ENCODE measurements around the gene SLC13A3.

The SLC13A3 gene

GRCh38 chr20:46649650-46649949, 1.7 kb downstream of the SLC13A3 start:
- no peak for DNase-seq

GRCh38 chr20:46648903-46649649, 2.2 kb downstream of the SLC13A3 start:
- DNase-seq, result no peak

GRCh38 chr20:46647469-46647868, 3.8 kb downstream of the SLC13A3 start:
- DNase-seq, result no peak

- no peak for DNase-seq
Measured at GRCh38 chr20:46646659-46647380, 4.4 kb downstream of the SLC13A3 start.

- DNase-seq, result no peak
Measured at GRCh38 chr20:46646122-46646521, 5.1 kb downstream of the SLC13A3 start.

GRCh38 chr20:46644733-46645132, 6.5 kb downstream of the SLC13A3 start:
- no peak for DNase-seq

- no peak for DNase-seq
Measured at GRCh38 chr20:46644160-46644559, 7.1 kb downstream of the SLC13A3 start.

GRCh38 chr20:46642969-46643343, 8.3 kb downstream of the SLC13A3 start:
- DNase-seq, result no peak

- no peak for DNase-seq
Measured at GRCh38 chr20:46642265-46642968, 8.8 kb downstream of the SLC13A3 start.

GRCh38 chr20:46641424-46641823, 9.8 kb downstream of the SLC13A3 start:
- DNase-seq, result no peak

- DNase-seq, result peak; percentile 53
Measured at GRCh38 chr20:46640536-46641311, 10.5 kb downstream of the SLC13A3 start.

GRCh38 chr20:46640044-46640443, 11.2 kb downstream of the SLC13A3 start:
- DNase-seq, result no peak

- no peak for DNase-seq
Measured at GRCh38 chr20:46639587-46639986, 11.7 kb downstream of the SLC13A3 start.

GRCh38 chr20:46638898-46639274, 12.4 kb downstream of the SLC13A3 start:
- no peak for DNase-seq

- DNase-seq, result no peak
Measured at GRCh38 chr20:46638134-46638897, 12.9 kb downstream of the SLC13A3 start.

- DNase-seq, result no peak
Measured at GRCh38 chr20:46637427-46638133, 13.7 kb downstream of the SLC13A3 start.

- no peak for DNase-seq
Measured at GRCh38 chr20:46637020-46637419, 14.2 kb downstream of the SLC13A3 start.

- DNase-seq, result no peak
Measured at GRCh38 chr20:46636514-46636913, 14.7 kb downstream of the SLC13A3 start.

GRCh38 chr20:46635514-46636136, 15.6 kb downstream of the SLC13A3 start:
- no peak for DNase-seq

- DNase-seq, result no peak
Measured at GRCh38 chr20:46634528-46634927, 16.7 kb downstream of the SLC13A3 start.

- no peak for DNase-seq
Measured at GRCh38 chr20:46631874-46632446, 19.3 kb downstream of the SLC13A3 start.
